GM19467 (cell line): ENCODE data around the gene STK39.
A peak's percentile ranks its signal among the peaks of the same experiment; 100 is the strongest.

ENCODE experiments used
- ATAC-seq: cut with Tn5 transposase; IDR thresholded peaks from one replicate; pipeline ENCODE4 v1.9.1; 2021; ENCODE audit warnings: mild to moderate bottlenecking, moderate library complexity; ENCODE audit not compliant: unreplicated experiment

Gene STK39

DNA sequence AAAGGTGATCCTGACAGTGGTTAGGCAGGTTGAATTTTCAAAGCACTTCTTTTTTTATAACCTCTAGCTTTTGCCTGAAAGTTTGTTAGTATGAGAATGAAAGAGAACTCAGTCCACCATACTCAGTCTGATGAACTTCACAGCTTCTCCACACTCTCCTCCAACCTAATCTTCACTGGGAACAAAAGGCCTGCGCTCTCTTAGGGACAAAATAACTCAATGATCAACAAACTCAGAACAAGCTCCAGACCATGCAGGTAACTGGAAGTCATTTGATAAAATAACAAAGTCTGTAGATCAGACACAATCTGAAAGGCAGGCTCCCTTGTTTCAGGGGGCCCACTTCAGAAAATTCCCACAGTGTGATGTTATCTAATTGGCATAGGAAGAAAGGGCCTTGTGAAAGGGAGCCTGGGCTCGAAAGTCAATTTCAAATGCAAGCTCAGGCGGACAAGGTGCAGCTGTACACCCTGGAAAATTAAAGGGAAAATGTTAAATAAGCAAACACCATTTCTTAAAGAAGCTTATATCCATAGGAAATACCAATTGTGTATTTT lies 142.2 kb downstream of the STK39 start:
- no peak for ATAC-seq

GRCh38 chr2:168097431-168097830 lies 150.0 kb downstream of the STK39 start:
- ATAC-seq, result no peak

DNA sequence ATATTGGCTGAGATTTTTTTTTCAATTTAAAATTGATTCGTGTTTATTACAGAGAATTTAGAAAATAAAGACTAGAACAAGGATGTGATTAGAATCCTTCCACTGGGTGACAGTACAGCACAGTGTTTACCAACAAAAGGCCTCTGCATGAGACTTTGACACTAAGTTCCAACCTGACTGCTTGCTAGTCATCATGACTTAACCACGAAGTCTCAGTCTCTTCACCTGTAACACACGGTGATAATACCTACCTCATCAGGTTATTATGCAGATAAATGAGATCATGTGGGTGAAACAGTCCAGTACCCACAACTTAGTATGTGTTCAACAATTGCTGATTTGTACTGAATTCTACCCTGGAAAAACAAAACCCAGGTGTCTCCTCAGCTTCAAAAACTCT lies 151.2 kb downstream of the STK39 start:
- ATAC-seq, result no peak

DNA sequence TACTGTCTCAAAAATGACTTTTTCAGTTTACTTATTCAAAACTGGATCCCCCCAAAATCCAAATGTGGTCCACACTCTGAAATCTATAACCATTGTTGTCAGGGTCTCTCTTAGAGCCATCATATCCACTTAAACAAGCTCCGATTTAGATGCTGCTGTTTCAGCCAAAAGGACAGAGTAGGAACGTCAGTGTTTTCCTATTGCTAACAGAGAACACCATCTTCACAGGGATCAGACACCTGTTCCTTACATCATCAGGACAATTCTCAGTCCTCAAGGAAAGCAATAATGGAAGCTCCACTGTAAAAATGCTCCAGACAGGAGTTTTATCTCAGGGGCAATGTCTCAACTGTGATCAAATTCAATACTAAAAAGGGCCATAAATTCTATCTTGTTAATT lies 155.4 kb downstream of the STK39 start:
- no peak for ATAC-seq

DNA sequence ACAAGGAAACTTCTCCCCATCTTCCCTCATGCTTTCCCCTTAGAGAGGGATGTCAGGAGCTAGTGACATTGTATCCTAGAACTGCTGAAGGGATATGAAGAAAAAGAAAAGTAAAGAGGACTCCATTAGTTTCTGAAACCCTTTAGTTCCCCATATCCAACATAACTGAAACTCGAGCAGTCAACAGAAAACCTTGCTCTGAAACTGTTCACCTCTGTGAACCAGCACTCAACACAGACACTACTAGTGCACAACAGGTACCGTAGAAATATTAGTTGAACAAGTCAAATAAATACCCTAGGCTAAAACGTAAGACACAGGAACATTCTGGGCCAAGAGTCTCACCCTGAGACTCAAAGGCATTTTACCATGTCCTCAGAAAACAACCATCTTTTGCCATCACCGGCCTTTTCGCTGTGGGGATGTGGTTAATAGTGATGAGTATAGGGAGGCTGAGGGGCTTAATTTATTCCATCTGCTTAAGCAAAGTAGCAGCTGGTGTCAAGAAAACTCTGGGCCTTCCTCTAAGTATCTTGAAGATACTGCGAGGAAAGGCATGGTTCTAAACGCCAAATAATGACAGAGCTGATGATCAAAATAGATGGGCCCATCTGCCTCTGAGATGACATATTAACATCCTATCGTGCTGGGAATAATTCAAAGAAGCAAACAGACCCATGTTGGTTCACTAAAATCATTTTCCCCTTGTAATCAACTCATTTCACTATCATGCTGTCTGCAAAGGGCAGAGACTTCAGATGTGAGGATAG lies 156.8 kb downstream of the STK39 start:
- ATAC-seq, result peak; percentile 93

DNA sequence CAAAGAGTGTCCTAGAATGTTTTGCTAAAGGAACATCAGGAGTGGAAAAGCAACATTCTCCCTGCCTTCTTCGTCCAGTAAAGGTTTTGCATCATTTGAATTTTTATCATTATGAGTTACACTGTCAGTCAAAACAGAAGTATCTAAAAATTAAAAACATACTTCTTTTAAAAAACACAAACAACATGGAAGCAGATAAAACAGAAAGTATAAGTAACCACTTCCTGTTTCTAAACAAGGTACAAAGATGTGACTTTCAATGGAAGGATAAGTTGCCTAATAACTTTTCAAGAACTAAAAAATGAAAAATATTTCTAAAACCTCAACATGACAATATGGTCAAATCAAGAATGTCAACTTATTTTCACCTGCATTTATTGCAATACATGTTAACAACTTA lies 158.2 kb downstream of the STK39 start:
- peak; percentile 33 for ATAC-seq

DNA sequence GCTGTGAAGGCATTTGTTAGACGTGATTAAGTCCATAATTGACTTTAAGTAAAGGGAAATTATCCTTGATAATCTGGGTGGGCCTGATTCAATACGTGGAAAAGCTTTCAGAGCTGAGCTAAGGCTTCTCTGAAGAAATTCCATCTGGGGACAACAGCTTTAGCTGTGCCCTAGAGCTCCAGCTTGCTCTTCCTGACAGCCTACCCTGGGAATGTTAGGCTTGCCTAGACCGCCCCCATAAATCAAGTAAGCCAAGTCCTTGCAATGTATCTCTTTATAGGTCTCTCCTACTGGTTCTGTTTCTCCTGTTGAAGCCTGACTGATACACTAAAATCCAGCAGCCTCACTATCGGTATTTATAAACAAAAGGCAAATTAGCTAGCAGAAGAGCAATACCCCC lies 160.0 kb downstream of the STK39 start:
- ATAC-seq, result no peak

GRCh38 chr2:168086851-168087250 lies 160.5 kb downstream of the STK39 start:
- ATAC-seq, result no peak

DNA sequence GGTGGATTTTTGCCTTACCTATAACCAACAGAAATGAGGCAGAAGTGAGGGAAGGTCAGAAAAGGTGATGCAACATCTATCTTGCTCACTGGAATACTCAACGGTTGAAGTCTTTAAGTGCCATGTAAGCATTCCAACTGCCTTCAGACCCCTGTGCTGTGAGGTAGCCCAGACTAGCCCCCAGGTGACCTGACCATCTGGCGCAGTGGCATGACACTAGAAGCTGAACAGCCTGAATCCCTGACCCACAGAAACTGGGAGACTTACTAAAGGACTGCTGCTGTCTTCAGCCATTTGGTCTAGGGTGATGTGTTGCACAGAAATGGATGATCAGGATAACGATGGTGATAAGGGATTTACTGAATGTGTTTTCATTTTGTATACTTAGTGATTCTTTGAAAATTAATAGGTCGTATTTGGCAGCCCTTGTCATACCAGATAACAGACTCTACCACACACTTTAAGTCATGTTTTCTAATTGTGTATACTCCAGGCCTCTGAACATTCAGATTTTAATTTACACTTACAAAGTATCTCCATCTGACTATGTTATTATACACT lies 161.5 kb downstream of the STK39 start:
- ATAC-seq, result no peak

DNA sequence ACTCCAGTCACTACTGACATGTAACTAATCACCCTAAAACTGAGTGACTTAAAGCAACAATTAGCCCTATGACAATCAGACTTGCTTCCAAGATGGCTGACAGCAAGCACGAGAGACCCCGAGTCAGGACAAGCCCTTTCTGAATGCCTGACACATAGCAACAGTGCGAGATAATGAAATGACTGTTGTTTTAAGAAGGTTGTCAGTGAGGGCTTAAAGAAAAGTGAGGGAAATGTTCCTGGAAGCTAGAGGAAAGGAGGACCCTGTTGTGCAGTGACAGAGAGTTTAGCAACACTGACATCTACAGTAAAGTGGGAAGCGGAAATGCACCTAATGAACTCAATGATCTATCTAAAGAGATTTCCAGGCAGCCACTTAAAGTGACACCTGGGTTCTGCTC lies 163.1 kb downstream of the STK39 start:
- no peak for ATAC-seq

- ATAC-seq, result peak; percentile 61
These were observed 165.9 kb downstream of the STK39 start for GRCh38 chr2:168081452-168081851.

GRCh38 chr2:168079236-168079635 lies 168.2 kb downstream of the STK39 start:
- no peak for ATAC-seq

GRCh38 chr2:168076731-168077130 lies 170.7 kb downstream of the STK39 start:
- no peak for ATAC-seq

DNA sequence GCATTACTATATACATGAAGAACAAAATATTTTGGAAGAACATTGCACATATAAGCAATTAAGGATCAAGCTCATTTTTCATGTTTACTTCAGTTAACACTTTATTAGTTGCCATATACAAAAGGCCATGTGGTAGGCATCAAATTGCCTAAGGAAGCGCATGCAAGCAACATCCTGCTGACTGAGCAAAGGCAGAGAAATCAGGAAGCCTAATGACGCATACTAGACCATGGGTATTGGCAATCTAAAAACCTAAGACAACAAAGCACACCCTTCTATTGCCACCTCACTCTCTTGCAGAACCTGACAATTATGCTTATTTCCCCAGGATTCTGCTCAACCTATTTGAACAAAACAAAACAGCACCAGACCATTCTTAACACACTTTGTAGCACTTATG lies 171.9 kb downstream of the STK39 start:
- ATAC-seq, result no peak

- ATAC-seq, result no peak
These were observed 174.6 kb downstream of the STK39 start for GRCh38 chr2:168072626-168073303.

GRCh38 chr2:168064011-168064998 lies 183.1 kb downstream of the STK39 start:
- ATAC-seq, result no peak

DNA sequence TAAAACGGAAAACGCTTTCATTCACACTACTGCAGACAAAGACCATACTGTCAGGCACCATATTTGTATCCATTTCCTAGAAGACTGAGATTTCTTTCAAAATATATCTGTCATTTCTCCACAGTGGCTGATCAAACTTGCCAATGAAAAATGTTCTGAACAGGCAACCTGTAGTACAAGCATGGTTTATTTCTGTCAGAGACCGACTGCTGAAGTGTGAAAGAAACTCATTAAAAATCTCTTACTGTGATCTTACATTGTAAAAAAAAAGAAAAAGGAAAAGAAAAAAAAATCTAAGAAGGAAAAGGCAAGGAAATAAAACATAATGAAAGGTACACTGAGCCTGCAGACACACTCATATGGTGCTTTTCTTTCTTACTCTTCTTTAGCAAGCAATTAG lies 184.5 kb downstream of the STK39 start:
- ATAC-seq, result no peak

- ATAC-seq, result no peak
These were observed 185.3 kb downstream of the STK39 start for GRCh38 chr2:168062054-168062453.

- ATAC-seq, result no peak
These were observed 186.2 kb downstream of the STK39 start for GRCh38 chr2:168060986-168061750.

DNA sequence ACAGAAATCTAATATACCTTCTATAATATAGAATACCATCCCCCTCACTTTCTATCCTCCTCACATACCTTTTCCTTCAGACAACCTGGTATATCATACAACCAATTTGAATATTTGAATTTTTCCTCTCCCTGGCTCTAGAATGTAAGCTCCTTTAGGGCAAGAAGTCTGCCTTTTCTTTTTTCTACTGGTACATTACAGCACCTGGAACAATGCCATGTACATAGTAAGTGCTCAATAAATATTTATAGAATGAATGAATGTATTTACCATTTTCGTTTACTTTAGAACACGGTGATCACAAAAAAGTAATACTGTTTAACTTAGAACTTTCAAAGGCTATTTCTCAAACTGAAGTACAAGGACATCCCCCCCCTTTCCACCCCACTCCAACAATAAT lies 187.6 kb downstream of the STK39 start:
- no peak for ATAC-seq
